Activated CD8-positive, alpha-beta memory T cell treated with anti-CD3 and anti-CD28 coated beads for 24 hours (primary cell): ENCODE data around the gene TAPBPL.
A peak's percentile ranks its signal among the peaks of the same experiment; 100 is the strongest.
"Not testable (repeated sequence)": the region's sequence is repeated elsewhere in the genome, so short reads cannot be mapped to it uniquely, and the experiment has no call there.

Experiments used
- DNase-seq: peaks from one replicate; pipeline ENCODE4 v3.0.0-alpha.2; 2020

The TAPBPL gene

DNA sequence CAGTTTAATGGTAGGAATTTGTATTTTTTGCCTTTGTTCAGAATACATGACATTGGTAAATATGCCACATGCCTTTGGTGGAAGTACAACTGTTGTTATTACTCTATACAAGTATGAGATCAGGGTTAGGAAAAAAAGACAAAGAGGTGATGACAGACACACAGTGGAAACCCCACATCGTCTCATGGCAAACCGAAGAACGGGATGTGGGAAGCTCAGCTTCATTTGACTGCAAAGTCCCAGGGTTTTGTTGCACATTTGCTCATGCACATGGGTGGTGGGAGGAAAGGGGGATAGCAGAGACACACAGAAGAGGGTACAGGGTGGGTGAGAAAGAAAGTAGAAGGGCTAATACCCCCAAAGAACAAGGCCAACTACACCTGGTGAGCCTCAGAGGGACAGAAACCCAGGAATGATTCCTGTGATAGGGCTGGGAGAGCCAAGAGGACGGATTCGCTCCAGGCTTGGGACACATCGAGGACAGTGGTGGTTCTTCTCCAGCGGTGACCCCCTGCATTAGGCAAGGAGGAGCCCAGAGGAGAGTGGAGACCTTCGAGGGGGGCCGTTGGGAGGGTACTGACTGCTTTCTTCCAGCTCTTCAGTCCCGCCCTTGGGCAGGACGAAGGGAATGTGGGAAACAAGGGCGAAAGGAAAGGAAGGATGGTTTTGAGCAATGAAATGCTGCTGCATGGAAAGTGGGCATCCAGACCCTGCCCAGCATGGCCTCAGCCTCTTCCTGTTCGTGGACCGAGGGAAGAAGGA is 10.6 kb downstream of the TAPBPL start:
- DNase-seq = peak; percentile 72

GRCh38 chr12:6463216-6463615 is 11.4 kb downstream of the TAPBPL start:
- no peak for DNase-seq

DNA sequence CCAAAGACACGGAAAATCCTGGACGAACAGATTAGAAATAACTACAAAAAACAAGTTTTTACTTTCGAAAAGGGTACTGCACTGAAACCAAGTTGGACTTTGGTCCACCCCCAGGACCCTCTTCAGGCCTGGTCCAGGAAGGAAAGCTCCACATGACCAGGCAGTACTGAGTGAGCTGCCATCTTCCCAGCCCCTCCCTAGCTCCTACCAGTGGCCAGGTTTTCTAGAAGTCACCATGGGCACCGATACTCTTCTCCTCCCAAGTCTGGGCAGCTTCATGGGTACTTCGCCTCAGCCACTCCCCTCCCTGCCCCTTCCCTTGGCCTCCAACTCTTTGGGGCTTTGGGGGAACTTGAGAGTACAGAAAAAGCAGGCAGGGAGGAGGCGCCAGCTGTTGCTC is 12.0 kb downstream of the TAPBPL start:
- DNase-seq = no peak

- peak; percentile 57 for DNase-seq
Measured at GRCh38 chr12:6464531-6464930, 12.7 kb downstream of the TAPBPL start.

GRCh38 chr12:6465467-6466183 is 13.8 kb downstream of the TAPBPL start:
- peak; percentile 69 for DNase-seq

DNA sequence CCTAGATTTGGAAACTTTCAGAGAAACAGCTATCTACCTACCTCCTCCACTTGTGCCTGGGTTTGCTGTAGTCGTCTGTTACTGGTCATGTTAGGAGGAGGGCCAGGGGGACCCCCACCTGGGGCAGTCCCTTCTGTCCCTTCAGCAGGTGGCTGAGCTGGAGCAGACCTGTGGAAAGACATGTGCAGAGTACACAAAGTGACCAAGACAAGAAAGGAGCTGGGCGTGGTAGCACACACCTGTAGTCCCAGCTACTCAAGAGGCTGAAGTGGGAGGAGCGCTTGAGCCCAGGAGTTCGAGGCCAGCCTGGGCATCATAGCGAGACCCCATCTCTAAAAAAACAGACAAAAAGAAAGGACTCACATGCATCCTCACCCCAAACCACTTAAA is 14.3 kb downstream of the TAPBPL start:
- peak; percentile 55 for DNase-seq

GRCh38 chr12:6466751-6467150 is 14.9 kb downstream of the TAPBPL start:
- DNase-seq = peak; percentile 47

GRCh38 chr12:6467571-6468282 is 15.9 kb downstream of the TAPBPL start:
- peak; percentile 57 for DNase-seq

GRCh38 chr12:6468283-6468575 is 16.4 kb downstream of the TAPBPL start:
- no peak for DNase-seq

GRCh38 chr12:6469092-6469491 is 17.2 kb downstream of the TAPBPL start:
- peak; percentile 59 for DNase-seq

DNA sequence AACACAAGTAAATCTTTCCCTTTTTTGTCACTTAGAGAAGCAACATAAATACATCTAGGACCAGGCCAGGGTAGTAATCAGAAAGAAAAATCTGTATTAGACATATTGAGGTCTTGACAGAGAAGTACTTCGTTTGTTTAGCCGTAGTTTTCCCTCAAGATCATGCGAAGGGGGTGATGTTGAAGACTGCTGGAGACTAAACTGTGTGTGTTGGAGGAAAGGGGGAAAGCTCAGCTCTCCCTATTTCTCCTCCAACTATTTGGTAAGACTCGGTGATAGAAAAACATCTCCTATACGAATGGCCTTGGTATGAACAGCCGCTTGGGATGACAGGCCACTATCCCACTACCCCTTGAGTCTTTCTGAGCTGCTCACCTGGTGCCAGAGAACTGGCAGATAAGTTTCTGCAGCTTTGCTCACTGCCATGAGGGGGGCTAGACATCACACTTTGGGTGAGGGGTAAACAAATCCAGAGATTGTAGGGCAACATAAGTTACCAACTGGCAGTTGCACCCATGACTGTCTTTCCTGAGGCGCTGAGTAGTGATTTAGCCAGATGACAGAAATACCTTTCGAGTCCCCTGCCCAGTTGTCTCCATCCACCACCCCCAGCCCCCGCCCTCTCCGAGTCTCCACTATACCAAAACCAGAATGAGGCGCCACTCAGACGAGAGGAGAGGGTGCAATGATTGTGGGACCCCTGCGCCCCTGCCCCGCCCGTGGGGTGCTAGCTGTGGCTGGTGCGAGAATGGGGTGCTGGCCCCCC is 17.9 kb downstream of the TAPBPL start:
- DNase-seq = no peak

GRCh38 chr12:6470375-6471163 is 18.7 kb downstream of the TAPBPL start, which contains the start of gene VAMP1:
VAMP1 (minus strand) TSS chr12:6470677; CDS start chr12:6470531, 146 bp downstream.
- peak; percentile 99 for DNase-seq

- DNase-seq = no peak
Measured at GRCh38 chr12:6471989-6472360, 20.1 kb downstream of the TAPBPL start.

GRCh38 chr12:6472491-6472890 is 20.6 kb downstream of the TAPBPL start:
- DNase-seq = no peak

DNA sequence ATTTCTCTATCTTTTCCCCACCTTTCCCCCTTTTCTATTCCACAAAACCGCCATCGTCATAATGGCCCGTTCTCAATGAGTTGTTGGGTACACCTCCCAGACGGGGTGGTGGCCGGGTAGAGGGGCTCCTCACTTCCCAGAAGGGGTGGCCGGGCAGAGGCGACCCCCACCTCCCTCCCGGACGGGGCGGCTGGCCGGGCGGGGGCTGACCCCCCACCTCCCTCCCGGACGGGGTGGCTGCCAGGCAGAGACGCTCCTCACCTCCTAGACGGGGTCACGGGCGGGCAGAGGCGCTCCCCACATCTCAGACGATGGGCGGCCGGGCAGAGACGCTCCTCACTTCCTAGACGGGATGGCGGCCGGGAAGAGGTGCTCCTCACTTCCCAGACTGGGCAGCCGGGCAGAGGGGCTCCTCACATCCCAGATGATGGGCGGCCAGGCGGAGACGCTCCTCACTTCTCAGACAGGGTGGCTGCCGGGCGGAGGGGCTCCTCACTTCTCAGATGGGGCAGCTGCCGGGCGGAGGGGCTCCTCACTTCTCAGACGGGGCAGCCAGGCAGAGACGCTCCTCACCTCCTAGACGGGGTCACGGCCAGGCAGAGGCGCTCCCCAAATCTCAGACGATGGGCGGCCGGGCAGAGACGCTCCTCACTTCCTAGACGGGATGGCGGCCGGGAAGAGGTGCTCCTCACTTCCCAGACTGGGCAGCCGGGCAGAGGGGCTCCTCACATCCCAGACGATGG is 23.6 kb downstream of the TAPBPL start:
- DNase-seq = not testable (repeated sequence)

DNA sequence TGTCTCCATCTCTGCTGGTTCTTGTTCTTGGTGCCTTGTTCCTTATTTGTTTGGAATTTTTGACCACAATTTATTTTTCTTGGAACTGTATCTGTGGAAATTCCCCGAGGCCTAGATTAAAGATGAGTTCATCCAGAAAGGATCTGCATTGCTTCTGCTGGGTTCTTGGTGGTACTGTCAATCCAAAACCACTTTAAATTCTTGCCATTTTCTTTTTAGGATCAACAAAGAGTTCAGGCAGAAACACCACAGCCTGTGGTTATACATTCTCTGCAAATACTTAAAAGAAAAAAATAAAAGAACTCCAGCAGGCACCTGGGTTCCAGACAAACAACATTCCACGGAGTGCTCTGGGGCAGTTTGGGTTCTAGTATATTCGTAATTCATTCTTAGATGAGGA is 24.6 kb downstream of the TAPBPL start:
- no peak for DNase-seq

DNA sequence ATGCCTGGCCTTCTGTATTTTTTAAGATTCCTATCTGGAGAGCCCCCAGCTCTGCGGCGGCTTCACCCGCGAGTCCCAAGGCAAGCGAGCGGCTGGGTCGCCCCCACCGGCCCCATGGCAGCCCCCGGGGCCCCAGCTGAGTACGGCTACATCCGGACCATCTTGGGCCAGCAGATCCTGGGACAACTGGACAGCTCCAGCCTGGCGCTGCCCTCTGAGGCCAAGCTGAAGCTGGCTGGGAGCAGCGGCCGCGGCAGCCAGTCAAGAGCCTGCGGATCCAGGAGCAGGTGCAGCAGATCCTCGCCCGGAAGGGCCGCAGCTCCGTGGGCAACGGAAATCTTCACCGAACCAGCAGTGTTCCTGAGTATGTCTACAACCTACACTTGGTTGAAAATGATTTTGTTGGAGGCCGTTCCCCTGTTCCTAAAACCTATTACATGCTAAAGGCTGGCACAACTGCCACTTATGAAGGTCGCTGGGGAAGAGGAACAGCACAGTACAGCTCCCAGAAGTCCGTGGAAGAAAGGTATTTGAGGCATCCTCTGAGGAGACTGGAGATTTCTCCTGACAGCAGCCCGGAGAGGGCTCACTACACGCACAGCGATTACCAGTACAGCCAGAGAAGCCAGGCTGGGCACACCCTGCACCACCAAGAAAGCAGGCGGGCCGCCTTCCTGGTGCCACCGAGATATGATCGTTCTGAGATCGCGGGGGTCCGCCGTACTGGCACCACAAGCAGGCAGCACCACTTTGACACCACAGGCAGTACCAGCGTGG is 25.9 kb downstream of the TAPBPL start:
- DNase-seq = not testable (repeated sequence)

- no peak for DNase-seq
Measured at GRCh38 chr12:6478416-6478815, 26.6 kb downstream of the TAPBPL start.

DNA sequence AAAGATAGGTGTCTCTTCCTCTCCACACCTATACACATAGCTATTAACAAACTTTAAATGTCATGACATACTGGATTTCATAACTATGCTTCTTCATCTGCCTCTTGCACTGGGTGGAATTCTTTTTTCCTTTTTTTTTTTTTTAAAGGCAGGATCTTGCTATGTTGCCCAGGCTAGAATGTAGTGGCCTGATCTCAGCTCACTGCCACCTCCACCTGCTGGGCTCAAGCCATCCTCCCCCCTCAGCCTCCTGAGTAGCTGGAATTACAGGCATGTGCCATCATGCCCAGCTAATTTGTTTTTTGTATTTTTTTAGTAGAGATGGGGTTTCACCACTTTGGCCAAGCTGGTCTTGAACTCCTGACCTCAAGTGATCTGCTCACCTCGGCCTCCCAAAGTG is 36.4 kb downstream of the TAPBPL start:
- DNase-seq = no peak

DNA sequence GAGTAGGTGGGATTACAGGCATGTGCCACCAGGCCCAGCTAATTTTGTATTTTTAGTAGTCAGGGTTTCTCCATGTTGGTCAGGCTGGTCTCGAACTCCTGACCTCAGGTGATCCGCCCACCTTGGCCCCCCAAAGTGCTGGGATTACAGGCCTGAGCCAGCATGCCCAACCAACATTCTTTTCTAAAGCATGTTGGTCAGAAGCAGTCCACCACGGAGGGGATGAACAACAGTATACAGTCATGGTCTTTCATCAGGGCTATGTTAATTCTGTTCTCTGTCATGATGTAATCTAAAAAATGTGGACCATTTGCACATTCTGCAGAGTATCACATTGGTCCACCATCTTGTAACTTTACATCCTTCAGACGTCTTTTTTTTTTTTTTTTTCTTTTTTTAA is 37.6 kb downstream of the TAPBPL start:
- DNase-seq = no peak

DNA sequence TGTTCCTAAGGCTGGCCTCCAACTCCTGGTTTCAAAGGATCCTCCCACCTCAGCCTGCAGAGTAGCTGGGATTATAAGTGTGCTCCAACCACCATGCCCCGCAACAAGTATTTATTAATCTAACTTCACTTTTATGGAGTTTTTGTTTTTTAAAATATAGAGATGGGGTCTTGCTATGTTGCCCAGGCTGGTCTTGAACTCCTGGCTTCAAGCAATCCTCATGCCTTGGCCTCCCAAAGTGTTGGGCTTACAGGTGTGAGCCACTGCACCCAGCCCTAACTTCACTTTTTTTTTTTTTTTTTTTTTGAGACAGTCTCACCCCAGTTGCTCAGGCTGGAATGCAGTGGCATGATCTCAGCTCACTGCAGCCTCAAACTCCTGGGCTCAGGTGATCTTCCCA is 38.8 kb downstream of the TAPBPL start:
- DNase-seq = not testable (repeated sequence)
